ENCODE data around the gene RCOR3.

The RCOR3 gene

GRCh38 chr1:211361202-211361601, 102.0 kb downstream of the RCOR3 start:
- in situ Hi-C loops (cut with MboI; ENCODE audit: low sequenced_read_pairs) = no loop called here
